ENCODE results near the gene ANGPTL7. TPM values are rescaled to one million over a fixed set of nuclear protein-coding genes. Genes with fewer than 3 reads are reported as not detected.
"Not testable (repeated sequence)": the region's sequence is repeated elsewhere in the genome, so short reads cannot be mapped to it uniquely, and the experiment has no call there.

Gene ANGPTL7
- total and polyA plus RNA-seq, 10 donors: 0.18 to 1.7 TPM; not detected in 8

DNA sequence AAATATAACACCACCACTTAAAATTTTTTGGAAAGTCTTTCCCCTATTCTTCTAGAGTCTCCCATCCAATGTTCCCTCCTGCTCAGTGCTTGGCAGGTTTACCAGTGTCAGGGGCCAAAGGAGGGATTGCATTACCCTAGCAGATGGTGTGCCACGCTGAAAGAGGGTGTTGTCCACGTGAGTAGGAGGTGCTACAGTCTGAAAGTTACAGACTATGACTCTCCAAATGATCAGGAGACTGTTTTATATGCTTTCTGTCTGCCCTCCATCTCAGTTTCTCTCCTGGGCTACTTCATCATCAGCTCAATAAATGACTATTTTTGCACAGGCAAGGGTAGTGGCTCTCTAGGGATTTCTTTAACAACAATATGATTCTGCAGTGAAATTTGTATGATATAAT lies 31.3 kb upstream of the ANGPTL7 start:
- WGBS, 5 donors: 44 to 60% (median 53%) methylated on average over 2 of the region's 2 CpGs
- Histone ChIP-seq H3K27ac (no peak overlapping the region), H3K4me1 (peaks cover 0 to 23% (median 6%) of the 10 kb centered on the region in 6 donors), H3K9me3 (no peaks in the 10 kb centered on the region), H3K4me3 (no peak overlapping the region), H3K27me3 (replicated peaks in 1 of 7) (no peaks in the 10 kb centered on the region), H3K36me3 (peaks cover 0 to 90% (median 32%) of the 10 kb centered on the region in 6 donors)
- no peak for DNase-seq
- TF ChIP-seq POLR2AphosphoS5 (IDR thresholded peaks at IDR 0.05) (no peak), POLR2A (IDR thresholded peaks at IDR 0.05) (no peak)
- TF ChIP-seq, protein P1, sequence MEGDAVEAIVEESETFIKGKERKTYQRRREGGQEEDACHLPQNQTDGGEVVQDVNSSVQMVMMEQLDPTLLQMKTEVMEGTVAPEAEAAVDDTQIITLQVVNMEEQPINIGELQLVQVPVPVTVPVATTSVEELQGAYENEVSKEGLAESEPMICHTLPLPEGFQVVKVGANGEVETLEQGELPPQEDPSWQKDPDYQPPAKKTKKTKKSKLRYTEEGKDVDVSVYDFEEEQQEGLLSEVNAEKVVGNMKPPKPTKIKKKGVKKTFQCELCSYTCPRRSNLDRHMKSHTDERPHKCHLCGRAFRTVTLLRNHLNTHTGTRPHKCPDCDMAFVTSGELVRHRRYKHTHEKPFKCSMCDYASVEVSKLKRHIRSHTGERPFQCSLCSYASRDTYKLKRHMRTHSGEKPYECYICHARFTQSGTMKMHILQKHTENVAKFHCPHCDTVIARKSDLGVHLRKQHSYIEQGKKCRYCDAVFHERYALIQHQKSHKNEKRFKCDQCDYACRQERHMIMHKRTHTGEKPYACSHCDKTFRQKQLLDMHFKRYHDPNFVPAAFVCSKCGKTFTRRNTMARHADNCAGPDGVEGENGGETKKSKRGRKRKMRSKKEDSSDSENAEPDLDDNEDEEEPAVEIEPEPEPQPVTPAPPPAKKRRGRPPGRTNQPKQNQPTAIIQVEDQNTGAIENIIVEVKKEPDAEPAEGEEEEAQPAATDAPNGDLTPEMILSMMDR (IDR thresholded peaks at IDR 0.05 in 8 of 11, conservative IDR thresholded peaks at IDR 0.05 in 3 of 11): no peak
- intact Hi-C loops (cut with DNase I; ENCODE audit: low total_unique reads): no loop called here

DNA sequence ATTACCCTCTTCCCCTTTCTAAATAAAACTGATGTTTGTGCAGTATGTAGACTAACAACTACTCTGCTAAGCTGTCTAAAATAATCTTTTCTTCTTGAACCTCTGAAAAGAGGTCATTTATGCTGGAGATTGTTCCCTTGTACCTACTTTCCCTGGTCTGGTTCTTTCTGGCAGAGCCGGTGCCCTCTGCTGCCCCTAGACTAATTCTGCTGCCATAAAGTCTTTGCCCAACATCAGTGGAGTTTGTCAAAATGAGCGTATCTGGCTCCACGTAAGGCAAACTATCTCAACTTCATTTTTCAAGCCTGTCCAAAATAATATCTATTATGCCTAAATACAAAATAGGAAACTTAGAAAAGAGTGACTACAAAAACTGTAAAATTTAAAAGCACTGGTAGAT lies 30.9 kb upstream of the ANGPTL7 start:
- no peak for DNase-seq
- Histone ChIP-seq H3K27me3 (replicated peaks in 1 of 7) (no peaks in the 10 kb centered on the region), H3K9me3 (no peaks in the 10 kb centered on the region), H3K36me3 (peaks cover 0 to 86% (median 30%) of the 10 kb centered on the region in 6 donors), H3K4me1 (peaks cover 0 to 23% (median 6%) of the 10 kb centered on the region in 6 donors), H3K4me3 (no peak overlapping the region), H3K27ac (no peak overlapping the region)
- WGBS, 5 donors: 90 to 97% (median 92%) methylated on average over 3 of the region's 3 CpGs
- TF ChIP-seq, protein P1 (IDR thresholded peaks at IDR 0.05 in 8 of 11, conservative IDR thresholded peaks at IDR 0.05 in 3 of 11): no peak
- TF ChIP-seq POLR2A (IDR thresholded peaks at IDR 0.05): no peak
- no peak for TF ChIP-seq POLR2AphosphoS5 (IDR thresholded peaks at IDR 0.05)
- intact Hi-C loops (cut with DNase I; ENCODE audit: low total_unique reads): no loop called here

DNA sequence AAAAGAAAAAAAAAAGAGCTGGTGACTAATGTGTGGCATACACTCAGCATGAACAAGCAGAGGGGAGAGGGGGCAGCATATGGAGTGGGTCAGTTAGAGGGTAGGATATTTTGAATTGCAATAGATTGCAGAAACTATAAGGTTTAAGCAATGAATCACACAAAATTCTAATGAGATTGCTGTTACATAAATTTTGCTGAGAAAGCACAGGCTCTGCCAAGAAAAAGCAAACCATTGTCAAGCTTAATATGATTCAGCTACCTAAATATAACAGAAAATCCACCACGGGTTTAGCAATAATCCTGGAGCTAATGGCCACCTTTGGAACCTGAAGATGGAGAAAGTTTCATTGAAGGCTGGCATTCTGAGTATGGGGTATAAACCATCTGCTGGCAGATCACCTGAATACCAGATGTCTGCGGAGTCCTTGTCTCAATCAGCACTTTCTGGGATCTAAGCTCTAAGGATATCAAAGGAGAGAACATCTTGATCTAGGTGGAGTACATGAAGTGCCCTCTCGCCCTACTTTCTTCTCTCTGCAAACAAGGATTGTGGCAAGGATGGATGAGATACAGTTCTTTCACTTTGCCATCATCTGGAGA lies 30.3 kb upstream of the ANGPTL7 start:
- TF ChIP-seq POLR2A (IDR thresholded peaks at IDR 0.05) (no peak), POLR2AphosphoS5 (IDR thresholded peaks at IDR 0.05) (no peak)
- TF ChIP-seq, protein P1 (IDR thresholded peaks at IDR 0.05 in 8 of 11, conservative IDR thresholded peaks at IDR 0.05 in 3 of 11): no peak
- Histone ChIP-seq H3K4me3 (no peak overlapping the region), H3K27me3 (replicated peaks in 1 of 7) (no peaks in the 10 kb centered on the region), H3K27ac (no peak overlapping the region), H3K4me1 (peaks cover 0 to 23% (median 6%) of the 10 kb centered on the region in 6 donors), H3K36me3 (peaks cover 0 to 81% (median 30%) of the 10 kb centered on the region in 6 donors), H3K9me3 (no peaks in the 10 kb centered on the region)
- WGBS, 5 donors: 83 to 92% (median 89%) methylated on average over 3 of the region's 3 CpGs
- intact Hi-C loops (cut with DNase I; ENCODE audit: low total_unique reads): no loop called here
- no peak for DNase-seq

DNA sequence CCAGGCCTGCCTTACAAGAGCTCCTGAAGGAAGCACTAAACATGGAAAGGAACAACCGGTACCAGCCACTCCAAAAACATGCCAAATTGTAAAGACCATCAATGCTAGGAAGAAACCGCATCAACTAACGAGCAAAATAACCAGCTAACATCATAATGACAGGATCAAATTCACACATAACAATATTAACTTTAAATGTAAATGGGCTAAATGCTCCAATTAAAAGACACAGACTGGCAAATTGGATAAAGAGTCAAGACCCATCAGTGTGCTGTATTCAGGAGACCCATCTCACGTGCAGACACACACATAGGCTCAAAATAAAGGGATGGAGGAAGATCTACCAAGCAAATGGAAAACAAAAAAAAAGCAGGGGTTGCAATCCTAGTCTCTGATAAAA lies 26.4 kb upstream of the ANGPTL7 start:
- H3K36me3 ChIP-seq: peaks cover 0 to 64% (median 13%) of the 10 kb centered on the region in 6 donors
- DNase-seq; H3K9me3 ChIP-seq; H3K27me3 ChIP-seq (replicated peaks in 1 of 7); intact Hi-C loops (cut with DNase I; ENCODE audit: low total_unique reads); H3K4me3 ChIP-seq; H3K4me1 ChIP-seq; H3K27ac ChIP-seq: not testable (repeated sequence)
- 93 to 99% (median 96%) methylated on average over 4 of the region's 4 CpGs for WGBS, 5 donors

DNA sequence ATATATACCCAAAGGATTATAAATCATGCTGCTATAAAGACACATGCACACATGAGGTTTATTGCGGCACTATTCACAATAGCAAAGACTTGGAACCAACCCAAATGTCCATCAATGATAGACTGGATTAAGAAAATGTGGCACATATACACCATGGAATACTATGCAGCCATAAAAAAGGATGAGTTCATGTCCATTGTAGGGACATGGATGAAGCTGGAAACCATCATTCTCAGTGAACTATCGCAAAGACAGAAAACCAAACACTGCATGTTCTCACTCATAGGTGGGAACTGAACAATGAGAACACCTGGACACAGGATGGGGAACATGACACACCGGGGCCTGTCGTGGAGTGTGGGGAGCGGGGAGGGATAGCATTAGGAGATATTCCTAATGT lies 22.4 kb upstream of the ANGPTL7 start:
- H3K4me3 ChIP-seq; intact Hi-C loops (cut with DNase I; ENCODE audit: low total_unique reads); H3K4me1 ChIP-seq; H3K9me3 ChIP-seq; H3K27me3 ChIP-seq (replicated peaks in 1 of 7); H3K27ac ChIP-seq; DNase-seq: not testable (repeated sequence)
- peaks cover 0 to 56% (median 14%) of the 10 kb centered on the region in 6 donors for H3K36me3 ChIP-seq
- 95 to 98% (median 97%) methylated on average over 5 of the region's 5 CpGs for WGBS, 5 donors
